Fibroblast of mammary gland (primary cell): ENCODE data around the gene MUC22.
"Not testable (repeated sequence)": the region's sequence is repeated elsewhere in the genome, so short reads cannot be mapped to it uniquely, and the experiment has no call there.

Experiments
- DNase-seq: peaks from one replicate; pipeline ENCODE4 v3.0.0-alpha.2; 2010; ENCODE audit warnings: low read depth
- H3K4me3 ChIP-seq: 2 replicates; pipeline ENCODE4 v1.5.1; 2011; ENCODE audit warnings: low read depth, mild to moderate bottlenecking, low read length, moderate library complexity; ENCODE audit not compliant: control insufficient read depth
- TF ChIP-seq, protein P1 (sequence below): conservative IDR thresholded peaks from 2 replicates; pipeline ENCODE4 v1.5.1; 2011; ENCODE audit warnings: low read depth, low read length, inconsistent platforms; ENCODE audit not compliant: control insufficient read depth, insufficient read depth

Gene MUC22

DNA sequence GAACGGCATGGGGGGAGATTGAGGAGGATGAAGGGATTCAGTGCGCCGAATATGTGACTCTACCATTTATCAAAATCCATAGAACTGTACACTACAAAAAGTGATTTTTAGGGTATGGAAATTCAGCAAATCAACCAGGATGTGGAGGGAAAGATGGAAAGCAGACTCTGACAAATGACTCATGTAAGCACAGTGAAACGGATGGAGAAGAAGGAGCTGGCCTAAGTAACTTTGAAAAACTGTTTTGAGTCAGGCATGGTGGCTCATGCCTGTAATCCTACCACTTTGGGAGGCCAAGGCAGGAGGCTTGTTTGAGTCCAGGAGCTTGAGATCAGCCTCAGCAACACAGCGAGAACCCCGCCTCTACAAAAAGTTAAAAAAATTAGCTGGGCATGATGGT is 39.2 kb downstream of the MUC22 start:
- TF ChIP-seq, protein P1, sequence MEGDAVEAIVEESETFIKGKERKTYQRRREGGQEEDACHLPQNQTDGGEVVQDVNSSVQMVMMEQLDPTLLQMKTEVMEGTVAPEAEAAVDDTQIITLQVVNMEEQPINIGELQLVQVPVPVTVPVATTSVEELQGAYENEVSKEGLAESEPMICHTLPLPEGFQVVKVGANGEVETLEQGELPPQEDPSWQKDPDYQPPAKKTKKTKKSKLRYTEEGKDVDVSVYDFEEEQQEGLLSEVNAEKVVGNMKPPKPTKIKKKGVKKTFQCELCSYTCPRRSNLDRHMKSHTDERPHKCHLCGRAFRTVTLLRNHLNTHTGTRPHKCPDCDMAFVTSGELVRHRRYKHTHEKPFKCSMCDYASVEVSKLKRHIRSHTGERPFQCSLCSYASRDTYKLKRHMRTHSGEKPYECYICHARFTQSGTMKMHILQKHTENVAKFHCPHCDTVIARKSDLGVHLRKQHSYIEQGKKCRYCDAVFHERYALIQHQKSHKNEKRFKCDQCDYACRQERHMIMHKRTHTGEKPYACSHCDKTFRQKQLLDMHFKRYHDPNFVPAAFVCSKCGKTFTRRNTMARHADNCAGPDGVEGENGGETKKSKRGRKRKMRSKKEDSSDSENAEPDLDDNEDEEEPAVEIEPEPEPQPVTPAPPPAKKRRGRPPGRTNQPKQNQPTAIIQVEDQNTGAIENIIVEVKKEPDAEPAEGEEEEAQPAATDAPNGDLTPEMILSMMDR = no peak
- peak; percentile 54 for DNase-seq
- H3K4me3 ChIP-seq = no peak overlapping the region

GRCh38 chr6:31053187-31053586 is 42.9 kb downstream of the MUC22 start:
- H3K4me3 ChIP-seq, DNase-seq: not testable (repeated sequence)

- no peak for DNase-seq
- H3K4me3 ChIP-seq = no peak overlapping the region
- TF ChIP-seq, protein P1 = no peak
Measured at GRCh38 chr6:31053873-31054272, 43.6 kb downstream of the MUC22 start.

DNA sequence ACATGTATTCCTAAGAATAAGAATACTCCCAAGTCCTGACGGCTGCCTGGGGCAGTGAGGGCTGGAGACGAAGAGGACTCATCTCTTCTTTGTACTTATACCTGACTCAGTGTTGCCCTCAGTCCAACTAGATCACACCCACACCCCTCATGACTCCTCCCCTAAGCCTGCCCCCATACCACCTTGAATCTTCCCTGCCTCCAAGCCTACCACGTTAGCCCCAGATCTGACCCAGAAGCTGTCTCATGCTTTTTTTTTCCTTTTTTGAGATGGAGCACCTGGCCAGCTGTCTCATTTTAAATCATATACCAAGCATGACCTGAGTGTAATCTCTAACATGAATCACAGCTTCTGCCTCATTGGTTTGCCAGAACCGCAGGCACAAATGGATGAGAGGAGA is 45.2 kb downstream of the MUC22 start:
- no peak for DNase-seq
- TF ChIP-seq, protein P1 = no peak
- no peak overlapping the region for H3K4me3 ChIP-seq

- TF ChIP-seq, protein P1 = no peak
- DNase-seq = peak; percentile 47
- H3K4me3 ChIP-seq = no peak overlapping the region
Measured at GRCh38 chr6:31057426-31058003, 47.2 kb downstream of the MUC22 start.

DNA sequence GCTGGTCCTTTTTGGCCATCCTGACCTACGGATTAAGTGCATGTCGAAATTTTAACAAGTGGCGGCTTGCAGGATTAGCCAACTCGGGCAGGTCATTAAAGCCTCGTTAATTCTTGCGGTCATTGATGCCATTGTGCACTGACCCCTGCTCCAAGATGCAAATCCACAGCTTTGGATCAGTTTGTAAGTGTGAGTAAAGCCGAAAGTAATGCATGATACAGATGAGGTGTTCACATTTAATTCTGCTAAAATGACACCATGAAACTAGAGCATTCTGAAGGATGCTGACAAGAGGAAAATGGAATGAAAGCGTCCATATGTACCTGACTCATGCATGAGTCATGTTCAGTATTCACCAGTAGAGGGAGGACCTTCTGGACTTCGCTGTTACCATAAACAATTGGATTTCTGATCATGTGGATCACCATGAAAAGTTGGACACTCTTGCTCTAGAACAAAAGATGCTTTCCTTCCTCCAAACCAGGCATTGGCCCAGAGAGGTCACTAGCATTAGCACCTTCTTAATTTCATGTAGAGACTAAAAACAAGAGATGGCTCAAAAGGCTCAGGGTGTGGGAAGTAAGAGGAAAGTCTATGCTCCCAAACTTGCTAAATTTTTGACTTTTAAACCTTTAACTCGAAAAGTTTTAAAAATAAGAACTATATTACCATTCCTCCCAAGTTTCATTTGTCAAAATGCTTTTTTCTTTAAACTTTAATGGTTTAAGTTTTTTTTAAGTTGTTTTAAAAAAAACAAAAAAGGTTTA is 48.0 kb downstream of the MUC22 start:
- no peak overlapping the region for H3K4me3 ChIP-seq
- peak; percentile 97 for DNase-seq

GRCh38 chr6:31060145-31060544 is 49.9 kb downstream of the MUC22 start:
- TF ChIP-seq, protein P1 = no peak
- no peak for DNase-seq
- no peak overlapping the region for H3K4me3 ChIP-seq

More for the DNA sequence above, 48.0 kb downstream of the MUC22 start:
- TF ChIP-seq, protein P1 = peak; percentile 51
